Heart left ventricle (tissue), 16 donors: ENCODE data around the gene ZNF565. TPM values are rescaled to one million over a fixed set of nuclear protein-coding genes. Genes with fewer than 3 reads are reported as not detected.

Experiments used
- ATAC-seq, 4 donors: fragments of 200-7000 bp; cut with Tn5 transposase; one replicate each; pipeline ENCODE4 v1.9.1; 2020 to 2022; ENCODE audit warnings: moderate library complexity in 4 of 4, mild to moderate bottlenecking in 3 of 4, moderate number of reproducible peaks in 1 of 4
- DNase-seq, 5 donors: peaks; one replicate each; pipeline ENCODE4 v3.0.0-alpha.2; 2020
- H3K27ac ChIP-seq, 12 donors: fragments of 200-600 bp; sonication (generic) in 4 of 12; one replicate each; pipeline versions ENCODE4 v1.5.0 to v1.8.0; 2016 to 2022; ENCODE audit warnings: mild to moderate bottlenecking in 2 of 12
- H3K27me3 ChIP-seq, 9 donors: fragments of 200-600 bp; sonication (generic) in 2 of 9; one replicate each; pipeline versions ENCODE4 v1.5.1 to v1.8.0; 2016 to 2022; ENCODE audit warnings: mild to moderate bottlenecking in 3 of 9
- H3K36me3 ChIP-seq, 9 donors: fragments of 200-600 bp; sonication (generic) in 2 of 9; one replicate each; pipeline versions ENCODE4 v1.5.0 to v1.8.0; 2018 to 2022; ENCODE audit warnings: mild to moderate bottlenecking in 2 of 9
- H3K4me1 ChIP-seq, 12 donors: fragments of 200-600 bp; sonication (generic) in 4 of 12; one replicate each; pipeline versions ENCODE4 v1.5.0 to v1.8.0; 2016 to 2022; ENCODE audit warnings: mild to moderate bottlenecking in 3 of 12
- H3K4me3 ChIP-seq, 12 donors: fragments of 200-600 bp; sonication (generic) in 4 of 12; one replicate each; pipeline versions ENCODE4 v1.5.0 to v1.8.0; 2017 to 2022; ENCODE audit warnings: mild to moderate bottlenecking in 9 of 12, moderate library complexity in 4 of 12
- H3K9me3 ChIP-seq, 12 donors: fragments of 200-600 bp; sonication (generic) in 4 of 12; one replicate each; pipeline versions ENCODE4 v1.5.0 to v1.8.0; 2016 to 2022; ENCODE audit warnings: mild to moderate bottlenecking in 1 of 12
- CTCF ChIP-seq, 12 donors: fragments of 200-600 bp; sonication (generic) in 4 of 12; IDR thresholded peaks; one replicate each; pipeline versions ENCODE4 v1.5.0 to v1.8.0; 2018 to 2022; ENCODE audit warnings: antibody characterized with exemption in 12 of 12, mild to moderate bottlenecking in 5 of 12
- POLR2A ChIP-seq, 2 donors: fragments of 450-650 bp; IDR thresholded peaks; one replicate each; pipeline ENCODE4 v1.6.1; 2017; ENCODE audit warnings: antibody characterized with exemption in 2 of 2, mild to moderate bottlenecking in 2 of 2, moderate library complexity in 2 of 2
- WGBS, 4 donors: extraction: QIAGEN DNeasy Blood & Tissue Kit in 2 of 4; methylation state at CpG; one replicate each; pipeline versions ENCODE4 v1.1.5 to v1.1.7; 2013 to 2018; 5-methylcytosine and 5-hydroxymethylcytosine counted together
- intact Hi-C, 10 donors: fragments of 100-400 bp; cut with DNase I; formaldehyde crosslinking; loops; one replicate each; pipeline versions ENCODE4 v1.11.1 to v1.14.2; 2022
- polyA plus RNA-seq, 2 donors: library from polyadenylated mRNA; stranded (reverse); fragments of 200-250 nt; gene quantifications; one replicate each; pipeline ENCODE4 v1.2.3, GENCODE V29; 2013
- total RNA-seq, 9 donors: library from RNA; depleted of rRNA in 2 of 9; stranded (reverse); fragments of >200 nt in 2 of 9; fragmentation: NEBNext Ultra II Directional in 3 of 9; extraction: Animal tissue kit (Norgen Biotek cat#: 25700) in 3 of 9; gene quantifications; one replicate each; pipeline versions ENCODE4 v1.1.0 to v1.2.4, GENCODE V29; 2016 to 2023
- donor health status: ischemic (EF 13 %, LVEDD 7.1; RV severe dilation, severe dysfunction).
- donor health status: healthy with polysubstance abuse.
- donor health status: DM: no; HTN: yes; CAD: no.
- donor health status: DM: no; HTN: no; CAD: no.
- donor health status: ischemic (EF 25% LVEDD 6.9; RV normal size, moderate dysfunction).
- donor health status: ischemic (EF 25% LVEDD 5.7; RV mildly dilated, moderate dysfunction).
- donor health status: healthy.
- donor health status: DM: yes; HTN: yes; CAD: no.
- donor health status: ischemic (EF 35%, LVEDD 5.7; RV mildly dilated, moderate dysfunction).
- donor health status: nonischemic (EF 11% LVEDD 7.7; RV severe dilation, severe dysfunction).
- donor health status: DM: yes; HTN: yes; CAD: no.
- donor health status: PGD.
- donor health status: ischemic (EF 29% LVEDD 5.4; RV normal size, mild dysfunction).
- donor health status: nonischemic (EF 23%, LVEDD 6.1; RV moderate dilation, normal function).

The ZNF565 gene
- total and polyA plus RNA-seq, 11 donors, result 2.3 to 4.3 (median 3.0) TPM

DNA sequence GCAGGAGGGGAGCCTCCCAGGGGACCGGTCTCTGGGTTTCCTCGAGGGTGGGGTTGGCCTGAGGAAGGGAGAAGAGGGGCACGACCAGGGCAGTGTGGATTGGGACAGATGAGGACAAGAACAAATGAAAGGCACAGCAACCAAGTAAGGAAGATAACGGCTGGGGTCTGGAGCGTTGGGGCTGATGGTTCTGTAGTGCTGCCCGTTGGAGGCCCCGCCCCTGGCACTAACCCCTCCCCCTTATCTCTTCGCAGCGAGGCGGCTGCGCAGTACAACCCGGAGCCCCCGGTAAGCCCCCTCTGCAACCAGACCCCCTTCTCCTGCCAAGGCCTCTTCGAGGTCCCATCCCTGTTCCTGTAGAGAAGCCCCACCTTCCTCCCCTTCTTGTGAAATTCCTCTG, 72.4 kb downstream of the ZNF565 start:
- H3K36me3 ChIP-seq, result peaks cover 7 to 53% (median 52%) of the 10 kb centered on the region in 9 donors
- peak overlapping the region in 9 of 12 donors; percentile 40 to 100 (median 99) for H3K27ac ChIP-seq
- TF ChIP-seq POLR2A (IDR thresholded peaks at IDR 0.05), result no peak
- no peak for TF ChIP-seq CTCF (IDR thresholded peaks at IDR 0.05)
- DNase-seq, result no peak
- peak overlapping the region in 1 of 12 donors; percentile 94 for H3K4me3 ChIP-seq
- no peaks in the 10 kb centered on the region for H3K9me3 ChIP-seq
- H3K4me1 ChIP-seq, result peaks cover 0 to 20% (median 12%) of the 10 kb centered on the region in 12 donors
- WGBS, 4 donors, result 90 to 95% (median 92%) methylated on average over 12 to 14 of the region's 14 CpGs
- intact Hi-C loops, result loop anchor here in 1 of 10 donors (10.0 kb wide), 1 partner anchor 387 kb away; the partner anchor contains the start of genes HSPB6 and PROSER3
- no peaks in the 10 kb centered on the region for H3K27me3 ChIP-seq
- ATAC-seq, result no peak

DNA sequence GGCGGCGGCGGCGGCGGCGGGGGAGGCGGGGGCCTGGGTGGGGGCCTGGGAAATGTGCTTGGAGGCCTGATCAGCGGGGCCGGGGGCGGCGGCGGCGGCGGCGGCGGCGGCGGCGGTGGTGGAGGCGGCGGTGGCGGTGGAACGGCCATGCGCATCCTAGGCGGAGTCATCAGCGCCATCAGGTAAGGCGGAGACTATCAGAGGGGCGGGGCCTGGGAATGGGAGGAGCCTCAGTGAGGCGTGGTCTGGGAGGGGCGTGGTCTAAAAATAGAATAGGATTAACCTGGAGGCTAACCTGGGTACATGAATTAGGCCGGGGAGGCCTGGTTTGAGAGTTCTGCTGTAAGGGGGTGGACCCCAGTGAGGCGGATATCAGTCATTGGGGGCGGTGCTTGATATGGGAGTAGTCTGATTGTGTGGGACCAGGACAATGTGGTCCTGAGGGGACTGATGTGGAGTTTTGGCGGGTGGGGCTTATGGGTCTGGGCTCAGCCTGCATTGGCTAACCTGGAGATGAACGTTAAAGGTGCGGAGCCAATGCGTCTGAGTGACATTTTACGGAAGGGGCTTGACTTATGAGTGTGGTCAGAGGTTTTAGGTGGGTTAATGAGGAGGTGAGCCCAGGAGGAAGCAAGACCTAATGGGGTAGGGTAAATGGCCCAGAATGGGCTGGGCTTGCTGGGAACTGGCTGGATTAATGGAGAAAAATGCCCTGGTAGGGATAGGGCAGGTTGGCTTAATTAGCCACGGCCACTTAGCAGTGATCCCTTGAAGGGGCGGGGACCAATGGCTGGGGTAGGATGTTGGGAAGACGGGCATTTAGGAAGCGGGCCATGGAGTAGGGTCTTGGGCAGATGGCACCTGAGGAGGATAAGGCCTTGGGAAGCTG, 73.2 kb downstream of the ZNF565 start:
- intact Hi-C loops, result loop anchor here in 1 of 10 donors (10.0 kb wide), 1 partner anchor 386 kb away; the partner anchor contains the start of genes HSPB6 and PROSER3
- Histone ChIP-seq H3K27ac (peak overlapping the region; percentile 93 to 100 (median 99)), H3K36me3 (peaks cover 0 to 46% (median 44%) of the 10 kb centered on the region in 9 donors), H3K27me3 (no peaks in the 10 kb centered on the region), H3K9me3 (no peaks in the 10 kb centered on the region), H3K4me3 (peak overlapping the region; percentile 80 to 100 (median 95)), H3K4me1 (peaks cover 0 to 27% (median 16%) of the 10 kb centered on the region in 12 donors)
- ATAC-seq, result peak; percentile 59 to 81 (median 77)
- TF ChIP-seq CTCF (IDR thresholded peaks at IDR 0.05), result no peak
- TF ChIP-seq POLR2A (IDR thresholded peaks at IDR 0.05), result peak; percentile 27 to 79
- peak; percentile 84 to 93 (median 90) for DNase-seq
- WGBS, 4 donors, result 20 to 23% (median 21%) methylated on average over 35 to 42 of the region's 42 CpGs

GRCh38 chr19:36140304-36141038, 74.0 kb downstream of the ZNF565 start:
- H3K4me3 ChIP-seq, result peak overlapping the region; percentile 80 to 100 (median 95)
- peak in 4 of 5 donors; percentile 58 to 75 (median 68) for DNase-seq
- H3K27me3 ChIP-seq, result no peaks in the 10 kb centered on the region
- 0 to 1% (median 0%) methylated on average over 26 to 31 of the region's 31 CpGs for WGBS, 4 donors
- ATAC-seq, result peak in 3 of 4 donors; percentile 4 to 31 (median 9)
- peaks cover 0 to 30% (median 16%) of the 10 kb centered on the region in 12 donors for H3K4me1 ChIP-seq
- intact Hi-C loops, result loop anchor here in 4 of 10 donors (1.0 to 10.0 kb wide), 4 partner anchors 12 to 386 kb away; partner anchors contain the start of genes COX7A1 (in 3 of the 4), HSPB6 (in 1 of the 4) and PROSER3 (in 1 of the 4)
- no peaks in the 10 kb centered on the region for H3K9me3 ChIP-seq
- no peak for TF ChIP-seq POLR2A (IDR thresholded peaks at IDR 0.05)
- no peak for TF ChIP-seq CTCF (IDR thresholded peaks at IDR 0.05)
- H3K36me3 ChIP-seq, result peaks cover 0 to 37% (median 36%) of the 10 kb centered on the region in 9 donors
- H3K27ac ChIP-seq, result peak overlapping the region; percentile 93 to 100 (median 99)
